NCI-H146 treated with DMSO at 0.1 percent for 48 hours (cell line): Measurements from ENCODE around the gene SNAP29.
A peak's percentile ranks its signal among the peaks of the same experiment; 100 is the strongest.
"Not testable (repeated sequence)": the region's sequence is repeated elsewhere in the genome, so short reads cannot be mapped to it uniquely, and the experiment has no call there.

Experiments
- DNase-seq: peaks from one replicate; lab custom pipeline; 2025; ENCODE audit not compliant: unreplicated experiment; lab: John Stamatoyannopoulos, UW

SNAP29 gene

DNA sequence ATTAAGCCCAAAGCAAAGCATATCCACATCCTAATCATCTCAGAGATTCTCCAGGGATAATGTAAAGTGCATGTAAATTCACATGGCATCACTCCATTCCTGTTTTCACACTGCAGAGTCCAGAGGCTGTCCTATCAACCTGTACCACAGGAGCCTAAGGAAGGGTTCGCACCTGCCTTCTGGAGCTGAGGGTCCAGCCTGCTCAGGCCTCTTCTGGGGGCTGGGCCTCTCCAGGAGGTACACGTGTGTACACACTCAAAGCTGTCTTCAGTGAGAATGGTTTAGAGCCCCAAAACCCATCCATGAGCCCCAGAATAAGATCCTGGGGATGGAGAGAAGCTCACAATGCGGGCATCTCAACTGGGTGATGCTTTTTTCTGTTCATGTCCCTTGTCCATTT, 24.1 kb upstream of the SNAP29 start:
- DNase-seq, result no peak

DNA sequence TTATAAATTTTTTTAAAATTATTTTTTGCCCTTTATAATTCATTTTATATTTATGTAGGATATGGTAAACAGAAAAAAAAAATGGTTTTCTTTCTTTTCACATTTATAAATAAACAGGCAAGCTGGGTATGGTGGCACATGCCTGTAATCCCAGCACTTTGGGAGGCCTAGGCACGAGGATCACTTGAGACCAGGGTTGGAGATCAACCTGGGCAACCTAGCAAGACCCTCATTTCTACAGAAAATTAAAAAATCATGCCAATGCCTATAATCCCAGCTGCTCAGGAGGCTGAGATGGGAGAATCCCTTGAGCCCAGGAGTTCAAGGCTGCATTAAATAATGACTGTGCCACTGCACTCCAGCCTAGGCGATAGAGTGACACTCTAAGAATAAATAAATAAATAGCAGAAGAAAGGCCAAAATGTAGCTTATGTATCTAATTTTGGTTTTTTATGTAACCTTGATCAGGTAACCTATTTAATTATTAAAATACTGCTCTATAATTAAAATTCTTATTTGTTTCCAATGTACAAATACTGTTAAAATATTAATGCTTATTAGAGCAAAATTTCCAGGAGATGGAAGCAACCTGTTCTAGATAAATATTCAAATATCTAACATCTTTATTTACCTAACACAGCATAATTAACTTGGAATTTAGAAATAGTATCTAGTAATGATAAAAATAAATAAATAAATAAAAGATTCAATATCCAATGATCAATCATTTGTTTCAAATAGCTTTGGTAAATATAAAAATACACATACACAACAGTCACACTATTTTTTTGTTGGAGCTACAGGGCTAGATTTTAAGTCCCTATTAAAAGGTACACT, 21.6 kb upstream of the SNAP29 start:
- no peak for DNase-seq

DNA sequence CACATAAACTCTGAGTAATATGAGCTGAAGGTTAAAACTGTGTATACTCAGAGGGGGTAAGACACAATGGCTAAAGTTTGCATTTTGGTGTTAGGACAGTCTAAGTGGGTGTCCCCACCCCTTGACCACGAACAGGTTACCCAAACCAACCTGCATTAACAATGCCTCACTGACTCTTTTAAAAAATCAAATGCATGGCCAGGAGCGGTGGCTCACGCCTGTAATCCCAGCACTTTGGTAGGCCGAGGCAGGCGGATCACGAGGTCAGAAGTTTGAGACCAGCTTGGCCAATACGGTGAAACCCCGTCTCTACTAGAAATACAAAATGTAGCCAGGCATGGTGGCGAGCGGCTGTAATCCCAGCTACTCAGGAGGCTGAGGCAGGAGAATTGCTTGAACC, 19.5 kb upstream of the SNAP29 start:
- DNase-seq, result not testable (repeated sequence)

GRCh38 chr22:20839837-20840645, 18.8 kb upstream of the SNAP29 start:
- DNase-seq, result no peak

DNA sequence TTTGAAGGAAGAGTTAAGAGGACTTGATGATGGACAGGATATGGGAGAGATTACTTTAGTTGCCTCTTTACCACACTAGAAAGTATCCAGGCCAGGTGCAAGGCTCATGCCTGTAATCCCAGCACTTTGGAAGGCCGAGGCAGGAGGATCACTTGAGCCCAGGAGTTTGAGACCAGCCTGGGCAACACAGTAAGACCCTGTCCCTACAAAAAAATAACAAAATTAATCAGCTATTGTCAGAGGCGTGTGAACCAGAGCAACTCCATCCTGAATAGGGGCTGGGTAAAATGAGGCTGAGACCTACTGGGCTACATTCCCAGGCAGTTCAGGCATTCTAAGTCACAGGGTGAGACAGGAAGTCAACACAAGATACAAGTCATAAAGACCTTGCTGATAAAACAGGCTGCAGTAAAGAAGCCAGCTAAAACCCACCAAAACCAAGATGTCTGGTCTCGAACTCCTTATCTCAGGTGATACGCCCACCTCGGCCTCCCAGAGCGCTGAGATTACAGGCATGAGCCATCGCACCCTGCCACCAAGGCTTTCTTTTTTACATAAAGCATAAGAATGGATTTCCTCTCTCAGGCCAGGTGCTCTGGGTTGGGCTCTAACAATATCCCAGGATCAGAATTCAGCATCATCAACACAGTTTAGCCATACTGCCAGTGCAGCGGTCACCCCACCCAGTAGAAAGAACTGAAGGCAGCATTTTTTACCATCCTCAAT, 18.0 kb upstream of the SNAP29 start:
- DNase-seq, result no peak

DNA sequence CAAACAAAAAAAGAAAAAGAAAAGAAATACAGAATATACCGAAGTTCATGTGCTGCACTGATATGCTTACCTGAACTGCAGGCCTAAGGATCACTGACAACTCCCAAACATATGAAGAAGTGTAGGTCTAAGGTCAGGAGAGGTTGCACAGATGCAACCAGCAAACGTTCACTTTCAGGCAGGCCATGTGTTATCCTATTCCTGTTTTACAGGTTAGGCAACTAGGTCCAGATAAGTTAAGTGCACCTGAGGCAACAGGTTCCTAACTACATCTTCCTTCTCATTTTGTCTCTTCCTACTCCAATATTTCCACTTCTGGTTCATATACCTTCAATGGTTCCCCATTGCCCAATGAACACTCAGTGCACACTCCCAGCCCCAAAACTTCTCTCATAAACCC, 15.3 kb upstream of the SNAP29 start:
- DNase-seq, result no peak

DNA sequence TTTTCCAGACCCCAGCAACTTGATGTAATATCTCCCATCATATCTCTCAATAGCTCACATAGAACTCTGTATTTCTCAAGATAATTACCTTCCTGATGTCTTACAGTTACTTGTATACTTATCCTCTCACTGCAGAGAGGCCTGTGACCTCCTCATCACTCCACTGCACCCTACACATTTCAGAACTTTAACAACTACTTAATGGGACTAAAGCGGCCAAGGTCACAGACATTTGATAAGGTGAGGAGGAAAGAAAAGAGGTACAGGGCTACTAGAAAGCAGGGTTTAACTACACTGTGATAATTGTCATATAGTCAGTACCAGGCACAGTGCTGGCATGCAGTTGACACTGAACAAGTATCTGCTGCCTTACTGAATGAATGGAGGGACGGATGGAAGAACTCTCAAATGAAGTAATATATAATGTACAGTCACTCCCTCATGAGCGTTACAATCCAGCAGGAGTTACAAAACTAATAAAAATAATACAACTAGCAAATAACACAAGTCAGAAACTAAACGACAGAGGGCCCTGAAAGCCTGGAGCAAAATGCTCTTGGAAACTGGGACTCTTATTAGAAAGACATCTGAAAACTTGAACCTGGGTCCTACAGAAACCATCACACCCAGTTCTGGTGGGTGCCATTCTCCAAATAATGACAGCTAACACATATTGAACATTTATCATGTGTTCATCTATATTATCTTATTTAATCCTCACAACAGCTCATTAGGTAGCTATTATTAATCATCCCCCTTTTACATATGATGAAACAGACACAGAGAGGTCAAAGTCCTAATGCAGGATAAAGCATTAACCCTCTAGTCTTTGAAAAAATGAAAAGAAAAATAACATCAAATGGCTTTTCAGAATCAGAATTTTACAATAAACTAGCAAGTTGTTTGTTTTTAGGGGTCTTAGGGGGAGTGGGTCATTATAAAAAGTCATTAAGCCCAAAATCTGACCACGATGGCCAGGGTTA, 14.5 kb upstream of the SNAP29 start:
- no peak for DNase-seq

- no peak for DNase-seq
Measured at GRCh38 chr22:20847318-20847822, 11.4 kb upstream of the SNAP29 start.

GRCh38 chr22:20852076-20852475, 6.7 kb upstream of the SNAP29 start:
- no peak for DNase-seq

DNA sequence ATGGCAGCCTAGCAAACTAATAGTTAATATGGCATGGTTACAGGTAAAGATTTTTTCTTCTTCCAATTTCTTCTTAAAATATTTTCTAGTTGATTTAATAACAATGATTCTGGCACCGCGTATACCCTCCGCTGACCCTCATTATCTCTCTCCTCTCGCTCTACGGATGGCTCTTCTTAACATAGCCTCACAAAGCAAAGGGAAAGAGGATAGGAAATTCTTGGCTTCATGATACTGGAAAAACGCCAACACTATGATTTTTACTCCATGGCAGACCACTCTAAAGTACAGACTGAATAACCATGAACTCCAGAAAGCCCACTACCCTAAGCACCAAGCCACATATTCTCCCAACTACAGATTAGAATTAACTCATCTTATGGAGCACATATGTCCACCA, 6.3 kb upstream of the SNAP29 start:
- DNase-seq, result no peak

DNA sequence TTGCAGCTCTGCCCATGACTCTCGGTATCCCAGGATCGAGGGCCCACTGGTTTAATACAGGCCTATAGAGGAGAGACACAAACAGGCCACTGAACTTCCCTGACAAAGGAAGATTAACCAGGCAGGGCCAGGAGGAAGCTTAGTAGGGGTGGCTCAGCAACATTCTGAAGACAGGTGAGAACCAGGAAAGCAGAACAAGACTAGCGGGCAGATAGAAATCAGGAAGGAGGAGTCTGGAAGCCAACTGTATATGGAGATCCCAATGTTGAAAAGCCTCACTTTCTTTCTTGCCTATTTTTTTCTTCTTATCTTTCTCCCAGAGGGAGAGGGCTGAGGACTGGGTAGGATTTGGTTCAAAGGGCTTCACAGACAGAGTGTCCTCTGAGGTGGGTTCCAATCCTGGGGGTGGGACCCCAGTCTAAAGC, 5.6 kb upstream of the SNAP29 start:
- DNase-seq, result no peak

DNA sequence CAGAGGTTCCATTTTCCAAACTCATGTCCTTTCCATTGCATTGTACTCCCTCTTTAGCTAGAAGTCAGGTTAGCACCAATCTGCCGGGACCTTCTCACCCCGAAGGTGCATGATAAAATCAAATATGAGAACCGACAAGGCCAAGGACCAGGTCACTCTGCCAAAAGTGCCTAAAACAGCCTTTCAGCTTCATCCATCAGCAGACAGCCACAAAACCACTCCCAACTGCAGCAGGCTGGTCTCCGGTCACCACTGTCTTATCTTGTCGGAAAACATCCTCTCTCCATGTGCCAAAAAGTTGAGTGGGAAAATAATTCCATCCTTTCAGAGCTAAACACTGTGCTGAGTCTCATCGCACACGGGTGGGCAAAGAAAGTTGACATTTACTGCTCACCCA, 1.6 kb upstream of the SNAP29 start:
- DNase-seq, result no peak

DNA sequence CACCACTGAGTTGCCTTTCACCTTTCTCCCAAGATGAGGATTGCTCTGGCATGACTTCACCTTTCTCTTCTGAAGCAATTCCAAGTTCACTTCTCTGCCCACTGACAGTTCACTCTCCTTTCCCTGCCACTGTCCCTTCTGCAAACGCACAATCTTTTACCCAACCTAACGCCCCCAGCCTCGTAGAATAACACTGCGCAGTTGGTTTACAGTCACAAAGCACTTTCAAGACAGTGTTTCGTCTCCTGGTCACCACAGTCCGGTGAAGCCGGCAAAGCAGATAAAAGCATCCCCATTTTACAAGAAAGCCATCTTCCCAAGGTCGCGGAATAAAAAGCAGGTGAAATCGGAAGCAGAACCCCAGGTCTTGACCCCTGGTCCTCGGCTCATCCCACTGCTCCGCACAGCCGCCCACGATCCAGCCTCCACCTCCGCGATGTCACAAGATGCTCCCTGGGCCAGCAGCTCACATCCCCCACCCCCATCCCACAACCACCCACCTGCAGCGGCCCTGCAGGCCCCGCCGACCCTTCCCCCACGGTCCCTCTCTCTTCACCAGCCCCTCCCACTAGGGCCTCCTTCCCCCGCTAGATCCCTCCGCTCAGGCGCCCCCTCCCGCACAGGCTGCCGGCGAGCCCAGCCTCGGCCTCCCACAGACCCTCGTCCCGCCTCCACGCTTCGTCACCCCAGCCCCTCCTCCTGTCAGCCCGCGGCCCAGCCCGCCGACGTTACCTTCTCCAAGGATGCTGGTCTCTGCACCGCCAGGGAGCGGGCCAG, 781 bp upstream of the SNAP29 start:
- DNase-seq, result peak; percentile 62

DNA sequence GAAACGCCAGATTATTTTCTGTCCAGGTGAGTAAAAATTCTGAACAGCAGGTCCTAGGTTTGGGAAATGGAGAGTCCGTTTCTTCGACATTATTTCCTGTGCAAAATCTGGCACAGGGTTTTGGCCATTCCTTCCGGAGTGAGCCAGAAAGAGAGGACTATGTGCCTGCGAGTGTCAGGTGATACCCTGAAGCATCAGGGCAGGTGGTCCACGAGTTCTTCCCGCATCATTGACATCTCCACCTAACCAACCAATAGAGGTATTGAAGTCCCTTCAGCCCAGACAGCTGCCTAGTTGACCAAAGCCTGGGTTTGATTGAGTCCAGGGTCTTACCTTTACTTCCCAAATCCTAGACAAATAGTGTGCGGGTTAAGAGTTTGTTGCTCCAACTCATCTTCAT, 808 bp downstream of the SNAP29 start:
- DNase-seq, result no peak

DNA sequence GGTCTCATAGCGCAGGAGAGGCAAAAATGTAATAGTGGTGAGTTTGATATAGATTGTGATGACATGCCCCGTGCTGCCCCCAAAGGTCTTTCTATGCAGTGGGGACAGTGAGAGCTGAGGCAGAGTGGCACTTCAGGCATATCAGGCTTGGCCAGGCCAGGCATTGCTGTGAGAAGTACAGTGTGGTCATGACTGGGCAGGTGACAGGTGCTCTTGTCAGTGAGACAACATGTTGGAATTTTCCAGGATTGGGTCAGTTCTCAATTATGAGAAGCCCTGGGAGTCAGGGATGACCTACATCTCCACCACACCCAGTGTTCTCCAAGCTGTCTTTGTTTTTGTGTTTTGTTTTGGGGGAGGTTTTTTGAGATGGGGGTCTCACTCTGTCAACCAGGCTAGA, 3.7 kb downstream of the SNAP29 start:
- no peak for DNase-seq

- DNase-seq, result no peak
Measured at GRCh38 chr22:20863366-20863765, 4.6 kb downstream of the SNAP29 start.

GRCh38 chr22:20864186-20864908, 5.5 kb downstream of the SNAP29 start:
- no peak for DNase-seq

- DNase-seq, result no peak
Measured at GRCh38 chr22:20865331-20865730, 6.5 kb downstream of the SNAP29 start.
